Upper lobe of left lung (tissue), 4 donors: ENCODE data around the gene AOC1.

Experiments used
- CTCF ChIP-seq, 6 experiments: fragments of 450-650 bp in 4 of 6; fragments of 200-600 bp in 2 of 6; sonication (generic) in 2 of 6; IDR thresholded peaks; one replicate each; pipeline ENCODE4 v1.5.1; 2016 to 2019; ENCODE audit warnings: antibody characterized with exemption in 6 of 6
- POLR2A ChIP-seq, 4 donors: fragments of 450-650 bp; IDR thresholded peaks; one replicate each; pipeline ENCODE4 v1.5.1; 2016 to 2017; ENCODE audit warnings: antibody characterized with exemption in 4 of 4, mild to moderate bottlenecking in 2 of 4
- POLR2AphosphoS5 ChIP-seq, 2 donors: sonication (generic); formaldehyde crosslinking; IDR thresholded peaks; one replicate each; pipeline ENCODE4 v1.5.1; 2017; ENCODE audit warnings: antibody characterized with exemption in 2 of 2

GRCh38 chr7:150829426-150829825 is 22.9 kb upstream of the AOC1 start:
- no peak for TF ChIP-seq CTCF (IDR thresholded peaks at IDR 0.05)
- no peak for TF ChIP-seq POLR2A (IDR thresholded peaks at IDR 0.05)
- TF ChIP-seq POLR2AphosphoS5 (IDR thresholded peaks at IDR 0.05), result no peak
